ENCODE measurements around the gene SAP30L. TPM values are rescaled to one million over a fixed set of nuclear protein-coding genes. Genes with fewer than 3 reads are reported as not detected.
A peak's percentile ranks its signal among the peaks of the same experiment; 100 is the strongest.

Gene SAP30L
- total and polyA plus RNA-seq, 10 donors: 17.4 to 43.5 (median 34.0) TPM

- H3K27ac ChIP-seq: no peak overlapping the region
- no peak overlapping the region for H3K4me3 ChIP-seq
- no peaks in the 10 kb centered on the region for H3K27me3 ChIP-seq (replicated peaks in 1 of 7)
- peaks cover 7 to 24% (median 17%) of the 10 kb centered on the region in 6 donors for H3K4me1 ChIP-seq
- no peaks in the 10 kb centered on the region for H3K9me3 ChIP-seq
- TF ChIP-seq POLR2AphosphoS5 (IDR thresholded peaks at IDR 0.05) (no peak), POLR2A (IDR thresholded peaks at IDR 0.05) (no peak), CTCF (IDR thresholded peaks at IDR 0.05 in 8 of 11, conservative IDR thresholded peaks at IDR 0.05 in 3 of 11) (no peak)
- intact Hi-C loops (cut with DNase I; ENCODE audit: low total_unique reads): loop anchor here (10.0 kb wide), 1 partner anchor 314 kb away; the partner anchor contains the start of gene LARP1
- DNase-seq: no peak
- H3K36me3 ChIP-seq: peaks cover 5 to 77% (median 65%) of the 10 kb centered on the region in 6 donors
- WGBS, 5 donors: 85 to 97% (median 92%) methylated on average over 5 of the region's 5 CpGs
These were observed 5.3 kb upstream of the SAP30L start for GRCh38 chr5:154440540-154440939.

- 90 to 98% (median 94%) methylated on average over 1 of the region's 1 CpG for WGBS, 5 donors
- H3K9me3 ChIP-seq: no peaks in the 10 kb centered on the region
- no peaks in the 10 kb centered on the region for H3K27me3 ChIP-seq (replicated peaks in 1 of 7)
- intact Hi-C loops (cut with DNase I; ENCODE audit: low total_unique reads): loop anchor here (10.0 kb wide), 1 partner anchor 312 kb away; the partner anchor contains the start of gene LARP1
- no peak for TF ChIP-seq POLR2AphosphoS5 (IDR thresholded peaks at IDR 0.05)
- TF ChIP-seq CTCF (IDR thresholded peaks at IDR 0.05 in 8 of 11, conservative IDR thresholded peaks at IDR 0.05 in 3 of 11): no peak
- no peak overlapping the region for H3K4me3 ChIP-seq
- peaks cover 5 to 54% (median 45%) of the 10 kb centered on the region in 6 donors for H3K36me3 ChIP-seq
- no peak for DNase-seq
- no peak overlapping the region for H3K27ac ChIP-seq
- H3K4me1 ChIP-seq: peaks cover 15 to 36% (median 29%) of the 10 kb centered on the region in 6 donors
These were observed 3.0 kb upstream of the SAP30L start for GRCh38 chr5:154442801-154443200.

GRCh38 chr5:154444556-154445421 lies 1.0 kb upstream of the SAP30L start:
- peak overlapping the region; percentile 81 to 95 (median 85) for H3K27ac ChIP-seq
- TF ChIP-seq POLR2AphosphoS5 (IDR thresholded peaks at IDR 0.05) (no peak), POLR2A (IDR thresholded peaks at IDR 0.05) (no peak), CTCF (IDR thresholded peaks at IDR 0.05 in 8 of 11, conservative IDR thresholded peaks at IDR 0.05 in 3 of 11) (no peak)
- intact Hi-C loops (cut with DNase I; ENCODE audit: low total_unique reads): loop anchor here (10.0 kb wide), 1 partner anchor 310 kb away; the partner anchor contains the start of gene LARP1
- H3K36me3 ChIP-seq: peaks cover 4 to 35% (median 27%) of the 10 kb centered on the region in 6 donors
- H3K27me3 ChIP-seq (replicated peaks in 1 of 7): no peaks in the 10 kb centered on the region
- 4 to 6% (median 5%) methylated on average over 30 of the region's 30 CpGs for WGBS, 5 donors
- H3K4me1 ChIP-seq: peaks cover 19 to 56% (median 48%) of the 10 kb centered on the region in 6 donors
- peak overlapping the region; percentile 89 to 99 (median 98) for H3K4me3 ChIP-seq
- peak; percentile 86 for DNase-seq
- no peaks in the 10 kb centered on the region for H3K9me3 ChIP-seq
